SK-N-SH (cell line): ENCODE results near the gene PCSK7. TPM values are rescaled to one million over a fixed set of nuclear protein-coding genes. Genes with fewer than 3 reads are reported as not detected.

Source experiments
- CTCF ChIA-PET: fragments of 300-600, 350-600 bp; formaldehyde crosslinking; extraction: SDS; loops from one replicate; lab custom pipeline; 2021; lab: Yijun Ruan, JAX
- POLR2A ChIA-PET: fragments of 350-600 bp; sonication (Branson Sonifier 250); formaldehyde crosslinking; extraction: SDS; loops from one replicate; lab custom pipeline; 2020; ENCODE audit warnings: antibody characterized with exemption, inconsistent platforms; lab: Yijun Ruan, JAX
- DNase-seq: peaks from one replicate; pipeline ENCODE4 v3.0.0; 2012
- H2AFZ ChIP-seq: fragments of 200-600 bp; sonication (generic); 2 replicates; pipeline ENCODE4 v1.8.1; 2016; ENCODE audit warnings: antibody characterized with exemption, mild to moderate bottlenecking, low read depth
- H3F3A ChIP-seq: fragments of 200-600 bp; sonication (generic); replicated peaks from 2 replicates; pipeline ENCODE3; 2016; ENCODE audit warnings: antibody characterized with exemption, mild to moderate bottlenecking; ENCODE audit not compliant: insufficient read depth
- H3K27ac ChIP-seq, 2 experiments: fragments of 200-500 bp in 1 of 2; fragments of 200-600 bp in 1 of 2; sonication (Bioruptor generic) in 1 of 2; sonication (generic), shearing (Covaris generic) in 1 of 2; 2 replicates each; pipeline versions ENCODE4 v1.5.1 to v1.6.1; 2014 to 2016; ENCODE audit warnings: low read depth in 2 of 2, inconsistent platforms in 1 of 2, low read length in 1 of 2, mild to moderate bottlenecking in 1 of 2, mixed read lengths in 1 of 2
- H3K27me3 ChIP-seq: fragments of 200-600 bp; sonication (generic), shearing (Covaris generic); 2 replicates; pipeline ENCODE4 v1.6.1; 2016; ENCODE audit warnings: mixed run types; ENCODE audit not compliant: insufficient read depth
- H3K36me3 ChIP-seq, 2 experiments: fragments of 200-500 bp in 1 of 2; fragments of 200-600 bp in 1 of 2; sonication (Bioruptor generic) in 1 of 2; sonication (generic) in 1 of 2; replicated peaks in 1 of 2; 2 replicates each; pipeline versions ENCODE3 to v1.5.1; 2014 to 2016; ENCODE audit warnings: low read length in 1 of 2, mild to moderate bottlenecking in 1 of 2; ENCODE audit not compliant: insufficient read depth in 2 of 2, control insufficient read depth in 1 of 2
- H3K4me1 ChIP-seq, 2 experiments: fragments of 200-500 bp in 1 of 2; fragments of 200-600 bp in 1 of 2; sonication (Bioruptor generic) in 1 of 2; sonication (generic), shearing (Covaris generic) in 1 of 2; 2 replicates each; pipeline versions ENCODE4 v1.5.1 to v1.6.1; 2014 to 2016; ENCODE audit warnings: low read depth in 1 of 2, low read length in 1 of 2, mixed run types in 1 of 2; ENCODE audit not compliant: insufficient read depth in 2 of 2, control insufficient read depth in 1 of 2
- H3K4me2 ChIP-seq: fragments of 200-600 bp; sonication (generic), shearing (Covaris generic); 2 replicates; pipeline ENCODE4 v1.6.1; 2017; ENCODE audit warnings: mixed run types
- H3K4me3 ChIP-seq, 2 experiments: fragments of 200-500 bp in 1 of 2; fragments of 200-600 bp in 1 of 2; sonication (Bioruptor generic) in 1 of 2; sonication (generic), shearing (Covaris generic) in 1 of 2; 2 replicates each; pipeline versions ENCODE4 v1.5.1 to v1.8.1; 2014 to 2016; ENCODE audit warnings: low read depth in 2 of 2, inconsistent platforms in 1 of 2, low read length in 1 of 2, mild to moderate bottlenecking in 1 of 2, mixed read lengths in 1 of 2, moderate library complexity in 1 of 2
- H3K79me2 ChIP-seq: fragments of 200-600 bp; sonication (generic); 2 replicates; pipeline ENCODE4 v1.8.1; 2017; ENCODE audit warnings: mild to moderate bottlenecking; ENCODE audit not compliant: insufficient read depth
- H3K9ac ChIP-seq: fragments of 200-600 bp; sonication (generic); 2 replicates; pipeline ENCODE4 v1.6.1; 2017; ENCODE audit warnings: mixed run types
- H3K9me2 ChIP-seq: fragments of 200-600 bp; sonication (generic); 2 replicates; pipeline ENCODE4 v1.6.1; 2017; ENCODE audit warnings: mixed run types
- H3K9me3 ChIP-seq: fragments of 200-600 bp; sonication (generic); 2 replicates; pipeline ENCODE4 v1.6.1; 2017; ENCODE audit warnings: mixed run types, mild to moderate bottlenecking, moderate library complexity
- H4K20me1 ChIP-seq: fragments of 200-600 bp; sonication (generic); 2 replicates; pipeline ENCODE4 v1.6.1; 2017; ENCODE audit warnings: mild to moderate bottlenecking, mixed run types; ENCODE audit not compliant: insufficient read depth
- EP300 ChIP-seq, 2 experiments: IDR thresholded peaks; 2 replicates each; pipeline versions ENCODE4 v1.4.0 to v1.6.1; 2012; ENCODE audit warnings: borderline replicate concordance in 1 of 2, low read depth in 1 of 2, low read length in 1 of 2
- FOXM1 ChIP-seq: IDR thresholded peaks from 2 replicates; pipeline ENCODE4 v1.4.0; 2012; ENCODE audit warnings: low read depth, mild to moderate bottlenecking
- PBX3 ChIP-seq: IDR thresholded peaks from 2 replicates; pipeline ENCODE4; 2012
- POLR2AphosphoS5 ChIP-seq: IDR thresholded peaks from 2 replicates; pipeline ENCODE4 v1.6.1; 2012; ENCODE audit warnings: low read depth, low read length
- RCOR1 ChIP-seq: fragments of 150-350 bp; IDR thresholded peaks from 2 replicates; pipeline ENCODE4 v1.6.1; 2017; ENCODE audit warnings: antibody characterized with exemption, low read length
- REST ChIP-seq: IDR thresholded peaks from 2 replicates; pipeline ENCODE4 v1.6.1; 2012; ENCODE audit warnings: mild to moderate bottlenecking, low read depth, low read length, moderate library complexity
- RFX5 ChIP-seq: IDR thresholded peaks from 2 replicates; pipeline ENCODE4 v1.6.1; 2012; ENCODE audit warnings: mild to moderate bottlenecking, improper control_type of control experiment, low read length
- RXRA ChIP-seq: IDR thresholded peaks from 2 replicates; pipeline ENCODE4 v1.4.0; 2012; ENCODE audit warnings: low read depth, mild to moderate bottlenecking, borderline replicate concordance
- SMC3 ChIP-seq: IDR thresholded peaks from 2 replicates; pipeline ENCODE4 v1.6.1; 2012; ENCODE audit warnings: low read depth, low read length, improper control_type of control experiment
- TEAD4 ChIP-seq: IDR thresholded peaks from 2 replicates; pipeline ENCODE4 v1.4.0; 2012; ENCODE audit warnings: mild to moderate bottlenecking, borderline replicate concordance; ENCODE audit not compliant: insufficient read depth
- WGBS: methylation state at CpG from one replicate; pipeline ENCODE4 v1.1.6; 2017; ENCODE audit warnings: low lambda C conversion rate; 5-methylcytosine and 5-hydroxymethylcytosine counted together
- polyA plus RNA-seq, 3 experiments: library from polyadenylated mRNA; depleted of rRNA; stranded (reverse); fragments of >200 nt; gene quantifications; 2 replicates each; pipeline ENCODE4 v1.2.3, GENCODE V29; 2012

Gene PCSK7
- polyA plus RNA-seq, 1 of the 3 experiments (the other 2 are of a cell fraction) = 49.7 TPM

- H3K27me3 ChIP-seq = no peaks in the 10 kb centered on the region
- no peaks in the 10 kb centered on the region for H3K9me2 ChIP-seq
- peak overlapping the region; percentile 42 to 82 for H3K27ac ChIP-seq
- peak overlapping the region; percentile 76 to 77 for H3K4me3 ChIP-seq
- DNase-seq = no peak
- peak overlapping the region; percentile 99 for H3K4me2 ChIP-seq
- no peak overlapping the region for H3K9ac ChIP-seq
- H3K9me3 ChIP-seq = no peaks in the 10 kb centered on the region
- ChIA-PET POLR2A (interaction anchor here (0.7 kb wide), 1 partner anchor 19 kb away, joined by 3 read pairs; no protein-coding TSS in a partner anchor), CTCF (interaction anchor here (1.0 to 6.4 kb wide), 4 partner anchors 16 to 386 kb away, joined by 3 to 54 read pairs (median 12); partner anchors contain the start of genes APOA5, PCSK7 and RNF214)
- peaks cover 10 to 29% of the 10 kb centered on the region in 2 experiments; a peak in 2 of 4 replicates for H3K4me1 ChIP-seq
- peaks cover 26% of the 10 kb centered on the region for H3F3A ChIP-seq
- TF ChIP-seq EP300 (IDR thresholded peaks at IDR 0.05; ENCODE audit: borderline replicate concordance in 1 of 2, low read depth in 1 of 2, low read length in 1 of 2) (no peak), SMC3 (no peak), TEAD4 (no peak), REST (no peak), RXRA (no peak), FOXM1 (no peak)
- H4K20me1 ChIP-seq = no peaks in the 10 kb centered on the region
- H3K79me2 ChIP-seq = peaks cover 11% of the 10 kb centered on the region; the same call in 1 of the 2 replicates
- WGBS = 87% methylated on average over 10 of the region's 10 CpGs
- peaks cover 1 to 10% of the 10 kb centered on the region in 2 experiments for H3K36me3 ChIP-seq
- peak overlapping the region; percentile 78 for H2AFZ ChIP-seq
Measured at GRCh38 chr11:117177534-117178209, 54.2 kb downstream of the PCSK7 start.

DNA sequence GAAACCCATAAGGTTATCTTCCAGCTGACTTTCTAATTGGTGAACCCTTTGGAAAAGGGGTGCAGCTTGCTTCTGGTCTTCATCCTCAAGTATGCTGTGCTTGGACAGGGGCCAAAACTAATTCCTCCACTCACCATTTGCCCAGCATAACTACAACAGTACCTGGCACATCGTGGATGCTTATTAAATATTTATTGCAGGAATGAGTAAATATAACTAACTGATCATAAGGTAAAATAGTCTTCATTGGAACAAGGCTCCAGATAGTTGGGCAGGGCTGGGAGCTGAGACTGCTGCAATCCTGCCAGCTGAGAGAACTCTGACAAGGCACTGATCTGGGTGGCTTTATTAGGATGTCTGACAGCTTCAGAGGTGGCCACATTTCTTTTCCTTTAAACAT, 55.7 kb downstream of the PCSK7 start:
- Histone ChIP-seq H3K27me3 (no peaks in the 10 kb centered on the region), H3K9ac (no peak overlapping the region), H3K4me2 (no peak overlapping the region), H4K20me1 (no peaks in the 10 kb centered on the region), H3K79me2 (peaks cover 11% of the 10 kb centered on the region; the same call in 1 of the 2 replicates), H2AFZ (no peak overlapping the region), H3F3A (peaks cover 28% of the 10 kb centered on the region), H3K9me3 (no peaks in the 10 kb centered on the region), H3K9me2 (no peaks in the 10 kb centered on the region), H3K36me3 (peaks cover 0 to 8% of the 10 kb centered on the region in 2 experiments), H3K4me1 (peaks cover 10 to 30% of the 10 kb centered on the region in 2 experiments; a peak in 2 of 4 replicates), H3K4me3 (no peak overlapping the region), H3K27ac (no peak overlapping the region)
- 64% methylated on average over 1 of the region's 1 CpG for WGBS
- TF ChIP-seq RCOR1 (no peak), RXRA (no peak), PBX3 (no peak), POLR2AphosphoS5 (no peak), RFX5 (no peak)
- ChIA-PET POLR2A (no interaction called here), CTCF (interaction anchor here (1.0 kb wide), 1 partner anchor 50 kb away, joined by 5 read pairs; no protein-coding TSS in a partner anchor)
- no peak for DNase-seq
